Trophoblast cell (in vitro differentiated cells and primary cell): ENCODE data around the gene SLC25A10.

Experiments
- DNase-seq, 2 donors: peaks; one replicate each; pipeline ENCODE4 v3.0.0-alpha.2; 2016
- H2AFZ ChIP-seq: 2 replicates; pipeline ENCODE4 v1.6.1; 2013; ENCODE audit warnings: low read length, moderate library complexity, mild to moderate bottlenecking; ENCODE audit not compliant: insufficient read depth, poor library complexity
- H2AK5ac ChIP-seq: 2 replicates; pipeline ENCODE4 v1.6.1; 2013; ENCODE audit warnings: mild to moderate bottlenecking, low read length
- H2BK120ac ChIP-seq: 2 replicates; pipeline ENCODE4 v1.6.1; 2013; ENCODE audit warnings: low read length, mild to moderate bottlenecking, moderate library complexity; ENCODE audit not compliant: insufficient read depth, poor library complexity
- H2BK12ac ChIP-seq: 2 replicates; pipeline ENCODE4 v1.6.1; 2013; ENCODE audit warnings: mild to moderate bottlenecking, low read length, moderate library complexity
- H2BK5ac ChIP-seq: 2 replicates; pipeline ENCODE4 v1.6.1; 2013; ENCODE audit warnings: low read length, low read depth, moderate library complexity, mild to moderate bottlenecking; ENCODE audit not compliant: poor library complexity
- H3K14ac ChIP-seq: 2 replicates; pipeline ENCODE4 v1.6.1; 2013; ENCODE audit warnings: mild to moderate bottlenecking, low read length
- H3K18ac ChIP-seq: 2 replicates; pipeline ENCODE4 v1.6.1; 2013; ENCODE audit warnings: mild to moderate bottlenecking, low read length
- H3K23ac ChIP-seq: 2 replicates; pipeline ENCODE4 v1.6.1; 2013; ENCODE audit warnings: low read length
- H3K27ac ChIP-seq: 2 replicates; pipeline ENCODE4 v1.5.1; 2013; ENCODE audit warnings: low read depth, mild to moderate bottlenecking, inconsistent platforms, low read length, moderate library complexity
- H3K27me3 ChIP-seq: 2 replicates; pipeline ENCODE4 v1.6.1; 2013; ENCODE audit warnings: inconsistent platforms, mild to moderate bottlenecking, low read length, moderate library complexity; ENCODE audit not compliant: insufficient read depth
- H3K36me3 ChIP-seq, 2 experiments: 1 replicate in 1 of 2; 2 replicates in 1 of 2; pipeline ENCODE4 v1.6.1; 2013; ENCODE audit warnings: low read length in 2 of 2, mild to moderate bottlenecking in 2 of 2, moderate library complexity in 1 of 2; ENCODE audit not compliant: insufficient read depth in 2 of 2, control insufficient read depth in 1 of 2
- H3K4ac ChIP-seq: 2 replicates; pipeline ENCODE4 v1.6.1; 2013; ENCODE audit warnings: low read depth, mild to moderate bottlenecking, low read length, moderate library complexity
- H3K4me1 ChIP-seq, 2 experiments: 1 replicate in 1 of 2; 2 replicates in 1 of 2; pipeline ENCODE4 v1.6.1; 2013; ENCODE audit warnings: low read length in 2 of 2, mild to moderate bottlenecking in 2 of 2, moderate library complexity in 1 of 2; ENCODE audit not compliant: insufficient read depth in 2 of 2, control insufficient read depth in 1 of 2
- H3K4me2 ChIP-seq: 2 replicates; pipeline ENCODE4 v1.6.1; 2013; ENCODE audit warnings: inconsistent platforms, mild to moderate bottlenecking, low read length, moderate library complexity
- H3K4me3 ChIP-seq: 2 replicates; pipeline ENCODE4 v1.5.1; 2013; ENCODE audit warnings: mild to moderate bottlenecking, low read depth, low read length, inconsistent platforms
- H3K79me1 ChIP-seq: one replicate; pipeline ENCODE4 v1.6.1; 2013; ENCODE audit warnings: low read length
- H3K79me2 ChIP-seq: 2 replicates; pipeline ENCODE4 v1.6.1; 2013; ENCODE audit warnings: low read length, mild to moderate bottlenecking; ENCODE audit not compliant: control insufficient read depth, insufficient read depth, poor library complexity
- H3K9ac ChIP-seq: 2 replicates; pipeline ENCODE4 v1.6.1; 2013; ENCODE audit warnings: mild to moderate bottlenecking, low read length
- H3K9me3 ChIP-seq: 2 replicates; pipeline ENCODE4 v1.6.1; 2013; ENCODE audit warnings: low read depth, mild to moderate bottlenecking, control low read depth, inconsistent platforms, low read length; ENCODE audit not compliant: insufficient read depth
- H4K12ac ChIP-seq: 2 replicates; pipeline ENCODE4 v1.6.1; 2013; ENCODE audit warnings: low read depth, mild to moderate bottlenecking, low read length, moderate library complexity
- H4K8ac ChIP-seq: 2 replicates; pipeline ENCODE4 v1.6.1; 2013; ENCODE audit warnings: low read depth, mild to moderate bottlenecking, low read length, moderate library complexity
- H4K91ac ChIP-seq: one replicate; pipeline ENCODE4 v1.6.1; 2013; ENCODE audit warnings: low read depth, mild to moderate bottlenecking, low read length, moderate library complexity
- WGBS: extraction: QIAGEN DNeasy Blood & Tissue Kit; methylation state at CpG from one replicate; pipeline ENCODE4 v1.1.7; 2013; ENCODE audit warnings: missing lambda C conversion rate; ENCODE audit not compliant: insufficient read length, insufficient coverage; ENCODE audit errors: extremely low coverage; 5-methylcytosine and 5-hydroxymethylcytosine counted together

SLC25A10 gene

GRCh38 chr17:81691608-81692007 lies 20.5 kb upstream of the SLC25A10 start:
- H4K91ac ChIP-seq, result no peak overlapping the region
- H3K79me2 ChIP-seq, result no peaks in the 10 kb centered on the region
- H3K18ac ChIP-seq, result no peak overlapping the region
- H2AFZ ChIP-seq, result no peak overlapping the region
- no peak overlapping the region for H3K4ac ChIP-seq
- H4K8ac ChIP-seq, result no peak overlapping the region
- no peak for DNase-seq
- H3K9me3 ChIP-seq, result no peaks in the 10 kb centered on the region
- H3K9ac ChIP-seq, result no peak overlapping the region
- H2BK5ac ChIP-seq, result no peak overlapping the region
- WGBS, result no CpG with 5 or more reads among the region's 20 CpGs
- no peaks in the 10 kb centered on the region for H3K4me1 ChIP-seq
- H3K23ac ChIP-seq, result no peak overlapping the region
- no peak overlapping the region for H3K27ac ChIP-seq
- no peak overlapping the region for H4K12ac ChIP-seq
- H3K79me1 ChIP-seq, result no peaks in the 10 kb centered on the region
- H2BK12ac ChIP-seq, result no peak overlapping the region
- peaks cover 97 to 99% of the 10 kb centered on the region in 2 experiments for H3K36me3 ChIP-seq
- H2AK5ac ChIP-seq, result no peak overlapping the region
- H2BK120ac ChIP-seq, result no peak overlapping the region
- H3K4me2 ChIP-seq, result no peak overlapping the region
- no peak overlapping the region for H3K14ac ChIP-seq
- H3K4me3 ChIP-seq, result no peak overlapping the region
- H3K27me3 ChIP-seq, result no peaks in the 10 kb centered on the region

GRCh38 chr17:81693509-81694210 lies 18.4 kb upstream of the SLC25A10 start:
- H3K27ac ChIP-seq, result no peak overlapping the region
- H3K4ac ChIP-seq, result no peak overlapping the region
- H2BK120ac ChIP-seq, result no peak overlapping the region
- H4K8ac ChIP-seq, result no peak overlapping the region
- H2BK12ac ChIP-seq, result no peak overlapping the region
- no peaks in the 10 kb centered on the region for H3K79me2 ChIP-seq
- no peak overlapping the region for H2AK5ac ChIP-seq
- H3K9ac ChIP-seq, result no peak overlapping the region
- no CpG with 5 or more reads among the region's 35 CpGs for WGBS
- no peak for DNase-seq
- no peaks in the 10 kb centered on the region for H3K9me3 ChIP-seq
- peaks cover 94 to 99% of the 10 kb centered on the region in 2 experiments for H3K36me3 ChIP-seq
- no peak overlapping the region for H3K14ac ChIP-seq
- H3K4me2 ChIP-seq, result no peak overlapping the region
- H3K4me3 ChIP-seq, result no peak overlapping the region
- no peak overlapping the region for H4K12ac ChIP-seq
- H4K91ac ChIP-seq, result no peak overlapping the region
- no peaks in the 10 kb centered on the region for H3K4me1 ChIP-seq
- no peak overlapping the region for H3K18ac ChIP-seq
- H3K79me1 ChIP-seq, result no peaks in the 10 kb centered on the region
- no peak overlapping the region for H2AFZ ChIP-seq
- H2BK5ac ChIP-seq, result no peak overlapping the region
- H3K27me3 ChIP-seq, result no peaks in the 10 kb centered on the region
- H3K23ac ChIP-seq, result no peak overlapping the region

GRCh38 chr17:81694810-81695209 lies 17.3 kb upstream of the SLC25A10 start:
- no peak overlapping the region for H3K4me3 ChIP-seq

GRCh38 chr17:81695211-81695610 lies 16.9 kb upstream of the SLC25A10 start:
- Histone ChIP-seq H3K14ac (no peak overlapping the region), H3K9me3 (no peaks in the 10 kb centered on the region), H3K23ac (no peak overlapping the region), H2BK5ac (no peak overlapping the region), H4K8ac (no peak overlapping the region), H2BK120ac (no peak overlapping the region), H3K4ac (no peak overlapping the region), H3K27me3 (no peaks in the 10 kb centered on the region), H2BK12ac (no peak overlapping the region), H3K18ac (no peak overlapping the region), H3K4me3 (no peak overlapping the region), H3K36me3 (peaks cover 83 to 90% of the 10 kb centered on the region in 2 experiments), H4K91ac (no peak overlapping the region), H2AK5ac (no peak overlapping the region), H2AFZ (no peak overlapping the region), H3K27ac (no peak overlapping the region), H3K4me1 (no peaks in the 10 kb centered on the region), H3K4me2 (no peak overlapping the region), H3K9ac (no peak overlapping the region), H4K12ac (no peak overlapping the region), H3K79me1 (no peaks in the 10 kb centered on the region), H3K79me2 (no peaks in the 10 kb centered on the region)
- WGBS, result no CpG with 5 or more reads among the region's 6 CpGs
- no peak for DNase-seq

More at GRCh38 chr17:81694810-81695209, 17.3 kb upstream of the SLC25A10 start:
- H3K27me3 ChIP-seq, result no peaks in the 10 kb centered on the region
- H3K36me3 ChIP-seq, result peaks cover 87 to 94% of the 10 kb centered on the region in 2 experiments
- H4K91ac ChIP-seq, result no peak overlapping the region
- H2BK12ac ChIP-seq, result no peak overlapping the region
- no peak overlapping the region for H3K14ac ChIP-seq
- H4K12ac ChIP-seq, result no peak overlapping the region
- no peak overlapping the region for H3K9ac ChIP-seq
- no CpG with 5 or more reads among the region's 19 CpGs for WGBS
- no peaks in the 10 kb centered on the region for H3K9me3 ChIP-seq
- no peak overlapping the region for H3K4ac ChIP-seq
- H2AFZ ChIP-seq, result no peak overlapping the region
- DNase-seq, result no peak
- no peak overlapping the region for H2BK5ac ChIP-seq
- no peaks in the 10 kb centered on the region for H3K4me1 ChIP-seq
- no peak overlapping the region for H3K27ac ChIP-seq
- no peak overlapping the region for H2BK120ac ChIP-seq
- no peak overlapping the region for H3K4me2 ChIP-seq
- H4K8ac ChIP-seq, result no peak overlapping the region
- no peak overlapping the region for H3K23ac ChIP-seq
- no peak overlapping the region for H2AK5ac ChIP-seq
- H3K79me1 ChIP-seq, result no peaks in the 10 kb centered on the region
- H3K79me2 ChIP-seq, result no peaks in the 10 kb centered on the region
- no peak overlapping the region for H3K18ac ChIP-seq
